ENCODE measurements around the gene PYCR2.

DNA sequence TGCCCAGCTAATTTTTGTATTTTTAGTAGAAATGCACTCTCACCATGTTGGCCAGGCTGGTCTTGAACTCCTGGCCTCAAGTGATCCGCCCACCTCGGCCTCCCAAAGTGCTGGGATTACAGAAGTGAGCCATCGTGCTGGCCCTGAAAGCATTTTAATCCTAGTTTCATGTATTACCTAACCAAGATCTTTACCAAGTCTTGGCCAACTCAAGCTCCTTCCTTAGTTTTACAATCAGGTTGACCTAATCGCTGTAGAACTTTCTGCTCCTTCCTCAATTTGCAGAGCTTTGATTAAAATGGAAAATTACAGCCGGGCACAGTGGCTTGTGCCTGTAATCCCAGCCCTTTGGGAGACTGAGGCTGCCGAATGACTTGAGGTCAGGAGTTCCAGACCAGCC lies 38.7 kb downstream of the PYCR2 start:
- TF ChIP-seq CTCF (conservative IDR thresholded peaks at IDR 0.05; ENCODE audit: low read length) (no peak), EZH2phosphoT487 (IDR thresholded peaks at IDR 0.05; ENCODE audit: borderline replicate concordance, low read depth, low read length) (no peak)
